Loucy (cell line): ENCODE results near the gene CEMIP2.

Source experiments
- CTCF ChIP-seq: fragments of 200-600 bp; sonication (generic); conservative IDR thresholded peaks from 2 replicates; pipeline ENCODE4 v1.5.1; 2014; ENCODE audit warnings: mild to moderate bottlenecking, antibody characterized with exemption, low read length
- EZH2phosphoT487 ChIP-seq: fragments of 200-600 bp; IDR thresholded peaks from 2 replicates; pipeline ENCODE4 v1.6.1; 2018; ENCODE audit warnings: antibody characterized with exemption, mild to moderate bottlenecking, moderate library complexity, borderline replicate concordance

- TF ChIP-seq CTCF (no peak), EZH2phosphoT487 (no peak)
Measured at GRCh38 chr9:71741926-71742648, 26.2 kb downstream of the CEMIP2 start.
